Measurements from ENCODE around the gene HLA-DRA.

Gene HLA-DRA

DNA sequence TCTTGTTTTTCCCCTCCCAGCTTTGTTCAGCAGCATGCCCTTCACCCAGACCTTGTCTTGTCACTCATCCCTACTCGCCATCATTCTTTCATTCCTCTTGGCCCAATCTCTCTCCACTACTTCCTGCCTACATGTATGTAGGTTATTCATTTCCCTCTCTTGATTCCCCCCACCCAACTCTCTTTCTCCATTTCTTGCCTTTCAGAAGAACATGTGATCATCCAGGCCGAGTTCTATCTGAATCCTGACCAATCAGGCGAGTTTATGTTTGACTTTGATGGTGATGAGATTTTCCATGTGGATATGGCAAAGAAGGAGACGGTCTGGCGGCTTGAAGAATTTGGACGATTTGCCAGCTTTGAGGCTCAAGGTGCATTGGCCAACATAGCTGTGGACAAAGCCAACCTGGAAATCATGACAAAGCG, 2.6 kb downstream of the HLA-DRA start:
- no peaks in the 10 kb centered on the region for H3K9me3 ChIP-seq (ENCODE audit: control insufficient read depth, insufficient read depth, low read depth, low read length)
- TF ChIP-seq ZNF549 (tag by site-specific recombination; IDR thresholded peaks at IDR 0.05) (no peak), ZNF132 (tag by site-specific recombination; IDR thresholded peaks at IDR 0.05; ENCODE audit: borderline replicate concordance) (no peak), ZNF837 (tag by site-specific recombination; IDR thresholded peaks at IDR 0.05) (no peak)
- TF ChIP-seq, protein P1, sequence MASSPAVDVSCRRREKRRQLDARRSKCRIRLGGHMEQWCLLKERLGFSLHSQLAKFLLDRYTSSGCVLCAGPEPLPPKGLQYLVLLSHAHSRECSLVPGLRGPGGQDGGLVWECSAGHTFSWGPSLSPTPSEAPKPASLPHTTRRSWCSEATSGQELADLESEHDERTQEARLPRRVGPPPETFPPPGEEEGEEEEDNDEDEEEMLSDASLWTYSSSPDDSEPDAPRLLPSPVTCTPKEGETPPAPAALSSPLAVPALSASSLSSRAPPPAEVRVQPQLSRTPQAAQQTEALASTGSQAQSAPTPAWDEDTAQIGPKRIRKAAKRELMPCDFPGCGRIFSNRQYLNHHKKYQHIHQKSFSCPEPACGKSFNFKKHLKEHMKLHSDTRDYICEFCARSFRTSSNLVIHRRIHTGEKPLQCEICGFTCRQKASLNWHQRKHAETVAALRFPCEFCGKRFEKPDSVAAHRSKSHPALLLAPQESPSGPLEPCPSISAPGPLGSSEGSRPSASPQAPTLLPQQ (tag by site-specific recombination; IDR thresholded peaks at IDR 0.05), result no peak
- no peak overlapping the region for H3K4me3 ChIP-seq (ENCODE audit: low read depth, low read length)
- ChIA-PET POLR2A (no interaction called here), CTCF (interaction anchor here (0.6 to 1.8 kb wide), 4 partner anchors 11 to 344 kb away, joined by 3 to 5 read pairs (median 3); no protein-coding TSS in a partner anchor)
- H3K27ac ChIP-seq (ENCODE audit: extremely low read depth, low read depth, low read length), result no peak overlapping the region
- no peaks in the 10 kb centered on the region for H3K4me1 ChIP-seq (ENCODE audit: control insufficient read depth, insufficient read depth, low read length)
- H3K36me3 ChIP-seq (ENCODE audit: control insufficient read depth in 2 of 2, insufficient read depth in 1 of 2, low read length in 2 of 2), result no peaks in the 10 kb centered on the region

DNA sequence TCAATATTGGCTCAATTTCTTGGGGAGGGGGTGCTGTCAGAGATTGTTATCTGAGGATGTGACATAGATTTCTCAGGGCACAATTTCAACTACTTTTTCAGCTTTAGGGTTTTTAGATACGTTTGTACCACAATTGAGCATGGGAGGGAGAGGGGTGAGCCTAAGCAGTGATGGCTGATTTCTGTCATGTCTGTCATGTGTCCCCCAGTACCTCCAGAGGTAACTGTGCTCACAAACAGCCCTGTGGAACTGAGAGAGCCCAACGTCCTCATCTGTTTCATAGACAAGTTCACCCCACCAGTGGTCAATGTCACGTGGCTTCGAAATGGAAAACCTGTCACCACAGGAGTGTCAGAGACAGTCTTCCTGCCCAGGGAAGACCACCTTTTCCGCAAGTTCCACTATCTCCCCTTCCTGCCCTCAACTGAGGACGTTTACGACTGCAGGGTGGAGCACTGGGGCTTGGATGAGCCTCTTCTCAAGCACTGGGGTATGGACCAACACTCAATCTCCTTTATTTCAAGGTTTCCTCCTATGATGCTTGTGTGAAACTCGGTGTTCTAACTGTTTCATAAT, 3.4 kb downstream of the HLA-DRA start:
- Histone ChIP-seq H3K27ac (ENCODE audit: extremely low read depth, low read depth, low read length) (no peak overlapping the region), H3K4me3 (ENCODE audit: low read depth, low read length) (no peak overlapping the region), H3K4me1 (ENCODE audit: control insufficient read depth, insufficient read depth, low read length) (no peaks in the 10 kb centered on the region), H3K9me3 (ENCODE audit: control insufficient read depth, insufficient read depth, low read depth, low read length) (no peaks in the 10 kb centered on the region), H3K36me3 (ENCODE audit: control insufficient read depth in 2 of 2, insufficient read depth in 1 of 2, low read length in 2 of 2) (no peaks in the 10 kb centered on the region)
- no peak for TF ChIP-seq ZNF560 (tag by site-specific recombination; IDR thresholded peaks at IDR 0.05; ENCODE audit: borderline replicate concordance)
- no peak for TF ChIP-seq ZNF19 (tag by site-specific recombination; IDR thresholded peaks at IDR 0.05; ENCODE audit: low read depth)
- TF ChIP-seq ZSCAN30 (tag by site-specific recombination; IDR thresholded peaks at IDR 0.05), result no peak
- TF ChIP-seq ZNF350 (tag by site-specific recombination; IDR thresholded peaks at IDR 0.05), result no peak
- no peak for TF ChIP-seq ZNF664 (tag by site-specific recombination; IDR thresholded peaks at IDR 0.05)
- ChIA-PET CTCF (interaction anchor here (1.1 to 1.3 kb wide), 2 partner anchors 12 to 344 kb away, joined by 3 read pairs; no protein-coding TSS in a partner anchor), POLR2A (no interaction called here)

DNA sequence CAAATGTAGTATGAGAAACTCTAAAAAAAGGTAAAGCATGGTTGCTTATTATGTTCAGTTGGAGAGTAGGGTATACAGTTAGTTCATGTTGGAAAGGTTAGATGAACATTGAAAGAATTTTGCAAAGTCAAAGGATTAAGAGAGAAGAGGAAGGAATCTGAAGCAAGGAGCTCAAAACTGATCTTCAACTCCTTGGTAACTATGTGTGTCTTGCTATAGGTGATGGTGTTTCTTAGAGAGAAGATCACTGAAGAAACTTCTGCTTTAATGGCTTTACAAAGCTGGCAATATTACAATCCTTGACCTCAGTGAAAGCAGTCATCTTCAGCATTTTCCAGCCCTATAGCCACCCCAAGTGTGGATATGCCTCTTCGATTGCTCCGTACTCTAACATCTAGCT, 4.7 kb downstream of the HLA-DRA start:
- no peaks in the 10 kb centered on the region for H3K9me3 ChIP-seq (ENCODE audit: control insufficient read depth, insufficient read depth, low read depth, low read length)
- TF ChIP-seq ZNF426 (tag by site-specific recombination; IDR thresholded peaks at IDR 0.05) (no peak), GLI2 (tag by site-specific recombination; IDR thresholded peaks at IDR 0.05; ENCODE audit: borderline replicate concordance, low read depth) (no peak), ZNF830 (tag by site-specific recombination; IDR thresholded peaks at IDR 0.05; ENCODE audit: low read depth) (no peak), ZNF114 (tag by site-specific recombination; IDR thresholded peaks at IDR 0.05) (no peak), GLIS1 (tag by site-specific recombination; IDR thresholded peaks at IDR 0.05) (no peak), ZNF433 (tag by site-specific recombination; IDR thresholded peaks at IDR 0.05; ENCODE audit: low read depth) (no peak), ZNF221 (tag by site-specific recombination; IDR thresholded peaks at IDR 0.05; ENCODE audit: borderline replicate concordance) (no peak), ZNF223 (tag by site-specific recombination; IDR thresholded peaks at IDR 0.05) (no peak), REPIN1 (tag by site-specific recombination; IDR thresholded peaks at IDR 0.05; ENCODE audit: low read depth) (no peak), ZNF473 (tag by site-specific recombination; IDR thresholded peaks at IDR 0.05) (no peak), ZNF777 (tag by site-specific recombination; IDR thresholded peaks at IDR 0.05; ENCODE audit: borderline replicate concordance) (no peak)
- TF ChIP-seq, protein P2, sequence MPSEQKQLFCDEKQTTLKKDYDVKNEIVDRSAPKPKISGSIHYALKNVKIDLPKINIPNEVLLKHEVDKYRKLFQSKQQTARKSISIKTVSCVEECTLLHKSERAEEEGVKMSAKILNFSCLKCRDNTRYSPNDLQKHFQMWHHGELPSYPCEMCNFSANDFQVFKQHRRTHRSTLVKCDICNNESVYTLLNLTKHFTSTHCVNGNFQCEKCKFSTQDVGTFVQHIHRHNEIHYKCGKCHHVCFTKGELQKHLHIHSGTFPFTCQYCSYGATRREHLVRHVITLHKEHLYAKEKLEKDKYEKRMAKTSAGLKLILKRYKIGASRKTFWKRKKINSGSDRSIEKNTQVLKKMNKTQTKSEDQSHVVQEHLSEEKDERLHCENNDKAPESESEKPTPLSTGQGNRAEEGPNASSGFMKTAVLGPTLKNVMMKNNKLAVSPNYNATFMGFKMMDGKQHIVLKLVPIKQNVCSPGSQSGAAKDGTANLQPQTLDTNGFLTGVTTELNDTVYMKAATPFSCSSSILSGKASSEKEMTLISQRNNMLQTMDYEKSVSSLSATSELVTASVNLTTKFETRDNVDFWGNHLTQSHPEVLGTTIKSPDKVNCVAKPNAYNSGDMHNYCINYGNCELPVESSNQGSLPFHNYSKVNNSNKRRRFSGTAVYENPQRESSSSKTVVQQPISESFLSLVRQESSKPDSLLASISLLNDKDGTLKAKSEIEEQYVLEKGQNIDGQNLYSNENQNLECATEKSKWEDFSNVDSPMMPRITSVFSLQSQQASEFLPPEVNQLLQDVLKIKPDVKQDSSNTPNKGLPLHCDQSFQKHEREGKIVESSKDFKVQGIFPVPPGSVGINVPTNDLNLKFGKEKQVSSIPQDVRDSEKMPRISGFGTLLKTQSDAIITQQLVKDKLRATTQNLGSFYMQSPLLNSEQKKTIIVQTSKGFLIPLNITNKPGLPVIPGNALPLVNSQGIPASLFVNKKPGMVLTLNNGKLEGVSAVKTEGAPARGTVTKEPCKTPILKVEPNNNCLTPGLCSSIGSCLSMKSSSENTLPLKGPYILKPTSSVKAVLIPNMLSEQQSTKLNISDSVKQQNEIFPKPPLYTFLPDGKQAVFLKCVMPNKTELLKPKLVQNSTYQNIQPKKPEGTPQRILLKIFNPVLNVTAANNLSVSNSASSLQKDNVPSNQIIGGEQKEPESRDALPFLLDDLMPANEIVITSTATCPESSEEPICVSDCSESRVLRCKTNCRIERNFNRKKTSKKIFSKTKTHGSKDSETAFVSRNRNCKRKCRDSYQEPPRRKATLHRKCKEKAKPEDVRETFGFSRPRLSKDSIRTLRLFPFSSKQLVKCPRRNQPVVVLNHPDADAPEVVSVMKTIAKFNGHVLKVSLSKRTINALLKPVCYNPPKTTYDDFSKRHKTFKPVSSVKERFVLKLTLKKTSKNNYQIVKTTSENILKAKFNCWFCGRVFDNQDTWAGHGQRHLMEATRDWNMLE (tag by site-specific recombination; conservative IDR thresholded peaks at IDR 0.05; ENCODE audit: low read depth), result no peak
- POLR2A ChIA-PET, result no interaction called here
- CTCF ChIA-PET, result interaction anchor here (1.1 to 2.2 kb wide), 3 partner anchors 10 to 256 kb away, joined by 3 to 6 read pairs (median 4); no protein-coding TSS in a partner anchor
- H3K4me1 ChIP-seq (ENCODE audit: control insufficient read depth, insufficient read depth, low read length), result no peaks in the 10 kb centered on the region
- H3K36me3 ChIP-seq (ENCODE audit: control insufficient read depth in 2 of 2, insufficient read depth in 1 of 2, low read length in 2 of 2), result no peaks in the 10 kb centered on the region
- no peak overlapping the region for H3K4me3 ChIP-seq (ENCODE audit: low read depth, low read length)
- H3K27ac ChIP-seq (ENCODE audit: extremely low read depth, low read depth, low read length), result no peak overlapping the region
